SU-DHL-6 (cell line): ENCODE data around the gene GIPC1.

ENCODE experiments used
- H2AFZ ChIP-seq: fragments of 200-600 bp; sonication (generic); 2 replicates; pipeline ENCODE4 v1.6.1; 2014; ENCODE audit warnings: low read depth, mild to moderate bottlenecking, moderate library complexity, mixed read lengths, antibody characterized with exemption, low read length; ENCODE audit not compliant: severe bottlenecking
- H3F3A ChIP-seq: fragments of 200-600 bp; shearing (Covaris generic); 2 replicates; pipeline ENCODE4 v1.6.0; 2016; ENCODE audit warnings: antibody characterized with exemption, mild to moderate bottlenecking; ENCODE audit not compliant: insufficient read depth
- H3K27ac ChIP-seq: fragments of 200-600 bp; sonication (generic); 2 replicates; pipeline ENCODE4 v1.5.1; 2016; ENCODE audit warnings: low read depth, mild to moderate bottlenecking, low read length, moderate library complexity, mixed read lengths
- H3K27me3 ChIP-seq: fragments of 200-600 bp; sonication (generic), shearing (Covaris generic); 2 replicates; pipeline ENCODE4 v1.6.0; 2014; ENCODE audit warnings: mild to moderate bottlenecking, low read length
- H3K36me3 ChIP-seq: fragments of 200-600 bp; sonication (generic); 2 replicates; pipeline ENCODE4 v1.6.1; 2014; ENCODE audit warnings: mild to moderate bottlenecking, low read length, mixed read lengths
- H3K4me2 ChIP-seq: fragments of 300-600, 200-600 bp; shearing (Covaris generic), sonication (generic); 2 replicates; pipeline ENCODE4 v1.6.0; 2014; ENCODE audit warnings: low read length, low read depth, mild to moderate bottlenecking; ENCODE audit not compliant: poor library complexity, severe bottlenecking
- H3K4me3 ChIP-seq: fragments of 200-600 bp; sonication (generic); 2 replicates; pipeline ENCODE4 v1.5.1; 2014; ENCODE audit warnings: antibody characterized with exemption, low read length, mild to moderate bottlenecking, mixed read lengths; ENCODE audit not compliant: insufficient read depth, poor library complexity, severe bottlenecking
- H3K79me2 ChIP-seq: fragments of 200-600 bp; sonication (generic); 2 replicates; pipeline ENCODE4 v1.6.1; 2014; ENCODE audit warnings: mild to moderate bottlenecking, low read length, moderate library complexity; ENCODE audit not compliant: insufficient read depth
- H3K9ac ChIP-seq: fragments of 200-600 bp; sonication (generic); 2 replicates; pipeline ENCODE4 v1.7.0; 2014; ENCODE audit warnings: mild to moderate bottlenecking, low read length
- H3K9me2 ChIP-seq: fragments of 200-600 bp; sonication (generic); replicated peaks from 2 replicates; pipeline ENCODE4 v1.6.1; 2014; ENCODE audit warnings: low read length; ENCODE audit not compliant: insufficient read depth
- H3K9me3 ChIP-seq: fragments of 200-600 bp; sonication (generic); 2 replicates; pipeline ENCODE4 v1.6.1; 2014; ENCODE audit warnings: low read length, mixed read lengths; ENCODE audit not compliant: insufficient read depth
- H4K20me1 ChIP-seq: fragments of 200-600 bp; sonication (generic); 2 replicates; pipeline ENCODE4 v1.6.1; 2014; ENCODE audit warnings: low read depth, mild to moderate bottlenecking, antibody characterized with exemption, low read length, moderate library complexity, mixed read lengths
- CTCF ChIP-seq: fragments of 200-600 bp; sonication (generic); IDR thresholded peaks from one replicate; pipeline ENCODE4 v1.5.1; 2017; ENCODE audit warnings: antibody characterized with exemption, mild to moderate bottlenecking, low read length, moderate library complexity; ENCODE audit not compliant: insufficient read depth, poor library complexity, severe bottlenecking
- EZH2phosphoT487 ChIP-seq: fragments of 200-600 bp; sonication (generic), shearing (Covaris generic); conservative IDR thresholded peaks from 2 replicates; pipeline ENCODE4 v1.6.1; 2018; ENCODE audit warnings: mild to moderate bottlenecking, antibody characterized with exemption, low read length, moderate library complexity, mixed read lengths

Gene GIPC1

DNA sequence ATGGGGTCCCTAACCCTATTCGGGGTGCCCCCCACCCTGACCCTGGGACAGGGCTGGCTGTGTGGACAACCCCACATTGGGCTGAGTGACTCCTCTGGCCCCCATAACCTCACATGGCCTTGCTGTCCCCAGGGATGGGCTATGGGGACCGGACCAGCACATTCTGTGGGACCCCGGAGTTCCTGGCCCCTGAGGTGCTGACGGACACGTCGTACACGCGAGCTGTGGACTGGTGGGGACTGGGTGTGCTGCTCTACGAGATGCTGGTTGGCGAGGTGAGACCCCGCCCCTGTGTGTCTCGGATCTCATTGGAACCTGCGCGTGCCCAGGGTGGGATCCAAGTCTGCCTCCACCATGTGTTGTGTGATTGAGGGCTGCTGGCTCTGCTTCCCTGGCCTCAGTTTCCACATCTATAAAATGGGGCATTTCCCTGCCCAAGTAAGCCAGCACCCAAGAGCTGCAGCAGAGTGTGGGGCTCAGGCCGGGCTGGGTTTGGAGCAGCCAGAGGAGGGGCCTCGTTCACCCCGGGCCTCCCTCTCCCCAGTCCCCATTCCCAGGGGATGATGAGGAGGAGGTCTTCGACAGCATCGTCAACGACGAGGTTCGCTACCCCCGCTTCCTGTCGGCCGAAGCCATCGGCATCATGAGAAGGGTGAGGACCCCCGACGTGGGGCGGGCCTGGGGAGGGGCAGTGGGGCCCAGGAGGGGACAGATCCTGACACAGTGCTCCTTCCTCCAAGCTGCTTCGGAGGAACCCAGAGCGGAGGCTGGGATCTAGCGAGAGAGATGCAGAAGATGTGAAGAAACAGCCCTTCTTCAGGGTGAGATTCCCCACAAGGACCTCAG is 25.7 kb downstream of the GIPC1 start:
- H3K79me2 ChIP-seq, result no peaks in the 10 kb centered on the region
- no peaks in the 10 kb centered on the region for H4K20me1 ChIP-seq
- no peak overlapping the region for H3K27ac ChIP-seq
- no peaks in the 10 kb centered on the region for H3F3A ChIP-seq
- H3K27me3 ChIP-seq, result no peaks in the 10 kb centered on the region
- no peaks in the 10 kb centered on the region for H3K36me3 ChIP-seq
- H3K4me2 ChIP-seq, result no peak overlapping the region
- H2AFZ ChIP-seq, result no peak overlapping the region
- no peaks in the 10 kb centered on the region for H3K9me2 ChIP-seq
- no peaks in the 10 kb centered on the region for H3K9me3 ChIP-seq
- H3K9ac ChIP-seq, result no peak overlapping the region
- no peak overlapping the region for H3K4me3 ChIP-seq
- TF ChIP-seq CTCF, result no peak
- TF ChIP-seq EZH2phosphoT487, result no peak

DNA sequence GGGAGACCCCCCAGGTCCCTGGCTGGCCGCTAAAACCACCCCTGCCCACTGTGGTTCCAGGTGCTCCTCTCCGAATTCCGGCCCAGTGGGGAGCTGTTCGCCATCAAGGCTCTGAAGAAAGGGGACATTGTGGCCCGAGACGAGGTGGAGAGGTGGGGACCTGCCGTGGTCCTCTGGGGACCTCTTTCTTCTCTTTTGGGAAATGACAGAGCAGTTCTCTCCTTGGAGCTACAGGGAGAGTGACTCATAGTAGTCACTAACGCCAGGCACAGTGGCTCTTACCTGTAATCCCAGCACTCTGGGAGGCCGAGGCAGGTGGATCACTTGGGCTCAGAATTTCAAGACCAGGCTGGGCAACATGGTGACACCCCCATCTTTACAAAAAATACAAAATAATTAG is 28.1 kb downstream of the GIPC1 start:
- no peaks in the 10 kb centered on the region for H3K36me3 ChIP-seq

DNA sequence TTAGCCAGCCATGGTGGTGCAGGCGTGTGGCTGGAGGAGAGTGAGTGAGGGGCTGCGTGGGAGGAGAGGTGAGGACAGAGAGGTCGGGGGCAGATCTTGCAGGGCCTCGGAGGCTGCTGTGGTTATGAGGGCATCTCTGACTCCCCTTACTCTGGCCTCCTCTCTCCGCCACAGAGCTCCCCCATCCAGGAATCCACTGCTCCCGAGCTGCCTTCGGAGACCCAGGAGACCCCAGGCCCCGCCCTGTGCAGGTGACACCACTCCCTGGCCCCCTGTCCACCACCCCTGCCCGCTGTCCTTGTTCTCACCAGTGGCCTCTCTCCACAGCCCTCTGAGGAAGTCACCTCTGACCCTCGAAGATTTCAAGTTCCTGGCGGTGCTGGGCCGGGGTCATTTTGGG is 28.5 kb downstream of the GIPC1 start:
- H3K4me3 ChIP-seq, result no peak overlapping the region
- H3K9ac ChIP-seq, result no peak overlapping the region
- H3F3A ChIP-seq, result no peaks in the 10 kb centered on the region
- H3K27ac ChIP-seq, result no peak overlapping the region
- H3K36me3 ChIP-seq, result no peaks in the 10 kb centered on the region
- H3K27me3 ChIP-seq, result no peaks in the 10 kb centered on the region
- TF ChIP-seq EZH2phosphoT487 (no peak), CTCF (no peak)
- no peaks in the 10 kb centered on the region for H3K9me2 ChIP-seq
- no peak overlapping the region for H3K4me2 ChIP-seq
- H2AFZ ChIP-seq, result no peak overlapping the region
- H4K20me1 ChIP-seq, result no peaks in the 10 kb centered on the region
- no peaks in the 10 kb centered on the region for H3K79me2 ChIP-seq
- H3K9me3 ChIP-seq, result no peaks in the 10 kb centered on the region

More for the DNA sequence above, 28.1 kb downstream of the GIPC1 start:
- no peak overlapping the region for H3K9ac ChIP-seq
- H2AFZ ChIP-seq, result no peak overlapping the region
- H3K9me2 ChIP-seq, result no peaks in the 10 kb centered on the region
- no peaks in the 10 kb centered on the region for H3K79me2 ChIP-seq
- TF ChIP-seq CTCF (no peak), EZH2phosphoT487 (no peak)
- H3K4me3 ChIP-seq, result no peak overlapping the region
- no peaks in the 10 kb centered on the region for H3F3A ChIP-seq
- no peak overlapping the region for H3K4me2 ChIP-seq
- no peaks in the 10 kb centered on the region for H3K9me3 ChIP-seq
- no peaks in the 10 kb centered on the region for H4K20me1 ChIP-seq
- H3K27me3 ChIP-seq, result no peaks in the 10 kb centered on the region
- no peak overlapping the region for H3K27ac ChIP-seq
